GM21576 (cell line): Measurements from ENCODE around the gene LGI2.

ENCODE experiments used
- ATAC-seq: cut with Tn5 transposase; IDR thresholded peaks from one replicate; pipeline ENCODE4 v1.9.1; 2021; ENCODE audit warnings: mild to moderate bottlenecking, moderate library complexity; ENCODE audit not compliant: unreplicated experiment

LGI2 gene

DNA sequence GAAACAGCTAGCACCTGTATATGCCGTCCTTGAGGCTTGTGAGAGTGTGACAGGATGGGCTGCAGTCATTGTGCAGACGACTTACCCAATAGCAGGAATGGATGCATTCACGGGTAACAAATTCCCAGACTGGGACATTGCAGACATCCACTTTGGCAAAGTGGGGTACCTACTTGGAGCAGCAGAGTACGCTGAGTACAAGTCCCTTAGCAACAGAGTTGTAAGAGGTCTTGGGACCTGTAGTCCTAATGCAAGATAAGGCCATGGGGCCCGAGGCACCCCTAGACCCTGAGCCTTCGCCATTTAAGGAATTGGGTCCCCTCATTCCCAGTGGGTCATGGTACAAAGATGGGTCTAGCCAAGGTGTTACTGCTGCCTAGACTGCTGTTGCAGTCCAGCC, 62.5 kb downstream of the LGI2 start:
- ATAC-seq, result no peak

- no peak for ATAC-seq
Observed at GRCh38 chr4:24967346-24967745, 63.4 kb downstream of the LGI2 start.

- ATAC-seq, result no peak
Observed at GRCh38 chr4:24966076-24966475, 64.7 kb downstream of the LGI2 start.

DNA sequence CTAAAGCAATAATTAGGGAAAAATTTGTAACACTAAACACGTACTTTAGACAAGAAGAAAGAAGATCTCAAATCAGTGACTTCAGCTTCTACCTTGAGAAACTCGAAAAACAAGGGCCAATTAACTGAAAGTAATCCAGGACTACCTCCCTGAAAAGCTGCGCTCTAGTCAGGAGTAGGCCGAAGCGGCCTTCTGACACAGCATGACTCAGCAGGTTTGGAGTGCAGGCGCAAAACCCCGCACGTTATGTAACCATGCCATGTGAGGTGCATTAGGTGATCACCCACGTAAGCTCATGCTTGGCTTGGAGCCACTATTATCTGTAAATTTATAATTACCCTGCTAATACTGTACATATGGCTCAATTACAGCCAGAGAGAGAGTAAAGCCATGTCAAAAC, 65.1 kb downstream of the LGI2 start:
- no peak for ATAC-seq

- ATAC-seq, result no peak
Observed at GRCh38 chr4:24963277-24963676, 67.5 kb downstream of the LGI2 start.

DNA sequence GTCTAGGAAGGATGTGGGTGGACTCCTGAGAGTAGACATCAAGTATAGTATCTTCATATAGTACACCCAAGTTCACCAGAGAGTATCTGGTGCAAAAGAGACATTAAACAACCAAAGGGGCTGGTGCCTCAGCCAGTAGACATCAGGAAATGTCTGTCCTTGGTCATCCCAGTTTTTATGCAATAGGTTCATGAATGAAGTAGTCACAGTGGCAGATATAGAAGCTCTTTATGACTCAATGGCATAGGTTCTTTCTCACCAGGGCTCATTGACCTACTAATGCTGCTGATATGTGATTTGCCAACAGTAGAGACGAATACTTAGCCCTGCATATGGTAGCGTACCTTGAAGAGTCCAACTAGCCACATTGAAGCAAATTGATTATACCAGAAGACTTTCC, 72.9 kb downstream of the LGI2 start:
- ATAC-seq, result no peak

- ATAC-seq, result no peak
Observed at GRCh38 chr4:24956763-24957162, 74.0 kb downstream of the LGI2 start.

- ATAC-seq, result no peak
Observed at GRCh38 chr4:24956091-24956490, 74.7 kb downstream of the LGI2 start.

DNA sequence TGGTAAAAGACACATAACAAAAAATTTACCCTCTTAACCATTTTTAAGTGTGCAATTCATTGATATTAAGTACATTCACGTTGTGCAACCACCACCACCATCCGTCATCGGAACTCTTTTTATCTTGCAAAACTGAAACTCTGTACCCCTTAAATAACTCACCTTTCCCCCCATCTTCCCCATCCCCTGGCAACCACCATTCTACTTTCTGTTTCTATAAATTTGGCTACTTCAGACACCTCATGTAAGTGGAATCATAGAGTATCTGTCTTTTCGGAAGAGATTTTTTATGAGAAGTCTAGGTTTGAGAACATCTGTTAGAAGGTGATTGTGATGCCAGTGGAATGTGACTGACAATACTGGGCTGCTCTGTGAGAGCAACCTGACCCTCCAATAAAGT, 78.1 kb downstream of the LGI2 start:
- no peak for ATAC-seq

DNA sequence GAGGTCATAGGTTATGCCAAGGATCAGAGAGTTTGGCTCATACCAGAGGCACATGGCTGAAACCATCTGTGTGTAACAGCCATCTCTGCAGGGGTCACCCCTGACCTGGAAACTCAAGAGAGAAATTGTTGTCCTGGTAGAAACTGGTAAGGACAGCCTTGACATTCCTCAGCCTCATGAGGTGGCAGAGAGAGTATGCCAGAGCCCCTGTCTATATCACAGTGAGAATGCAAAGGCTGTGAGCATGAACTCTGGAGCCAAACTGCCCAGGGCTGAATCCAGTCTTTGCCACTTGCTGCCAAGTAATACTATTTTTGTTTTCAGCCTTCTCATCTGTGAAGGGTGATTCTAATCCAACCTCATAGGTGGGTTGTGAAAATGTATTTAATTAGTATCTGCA, 80.8 kb downstream of the LGI2 start:
- no peak for ATAC-seq
